ENCODE measurements around the gene PAK1IP1. TPM values are rescaled to one million over a fixed set of nuclear protein-coding genes. Genes with fewer than 3 reads are reported as not detected.

The PAK1IP1 gene
- total RNA-seq, 1 donor from 2014 or later: 25.5 TPM

DNA sequence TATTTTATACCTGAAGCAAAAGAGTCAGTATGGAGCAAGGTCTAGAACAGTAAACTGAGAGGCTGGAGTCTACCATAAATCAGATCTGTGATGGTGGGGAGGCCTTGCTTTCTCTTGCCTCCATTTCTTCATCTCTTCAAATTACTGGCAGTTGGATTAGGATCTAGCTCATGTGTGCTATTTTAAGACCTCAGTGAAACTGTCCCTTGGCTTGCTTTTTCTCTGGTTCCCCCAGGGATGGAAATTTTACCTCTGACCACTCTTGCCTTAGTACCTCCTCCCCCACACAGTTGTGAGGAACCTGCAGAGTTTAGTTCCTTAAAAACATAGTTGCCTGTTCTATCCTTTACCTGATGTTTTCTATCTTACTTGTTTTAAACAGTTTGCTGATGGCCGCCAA, 61.3 kb downstream of the PAK1IP1 start:
- TF ChIP-seq, protein P1, sequence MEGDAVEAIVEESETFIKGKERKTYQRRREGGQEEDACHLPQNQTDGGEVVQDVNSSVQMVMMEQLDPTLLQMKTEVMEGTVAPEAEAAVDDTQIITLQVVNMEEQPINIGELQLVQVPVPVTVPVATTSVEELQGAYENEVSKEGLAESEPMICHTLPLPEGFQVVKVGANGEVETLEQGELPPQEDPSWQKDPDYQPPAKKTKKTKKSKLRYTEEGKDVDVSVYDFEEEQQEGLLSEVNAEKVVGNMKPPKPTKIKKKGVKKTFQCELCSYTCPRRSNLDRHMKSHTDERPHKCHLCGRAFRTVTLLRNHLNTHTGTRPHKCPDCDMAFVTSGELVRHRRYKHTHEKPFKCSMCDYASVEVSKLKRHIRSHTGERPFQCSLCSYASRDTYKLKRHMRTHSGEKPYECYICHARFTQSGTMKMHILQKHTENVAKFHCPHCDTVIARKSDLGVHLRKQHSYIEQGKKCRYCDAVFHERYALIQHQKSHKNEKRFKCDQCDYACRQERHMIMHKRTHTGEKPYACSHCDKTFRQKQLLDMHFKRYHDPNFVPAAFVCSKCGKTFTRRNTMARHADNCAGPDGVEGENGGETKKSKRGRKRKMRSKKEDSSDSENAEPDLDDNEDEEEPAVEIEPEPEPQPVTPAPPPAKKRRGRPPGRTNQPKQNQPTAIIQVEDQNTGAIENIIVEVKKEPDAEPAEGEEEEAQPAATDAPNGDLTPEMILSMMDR (IDR thresholded peaks at IDR 0.05; ENCODE audit: insufficient read depth, low read length, severe bottlenecking): no peak
- no peaks in the 10 kb centered on the region for H3K27me3 ChIP-seq (ENCODE audit: control insufficient read depth, insufficient read depth, low read length)
- no peak overlapping the region for H3K4me3 ChIP-seq (ENCODE audit: low read depth, low read length)
- no peak for FAIRE-seq
- no peak for DNase-seq (ENCODE audit: low read depth)
- peaks cover 14% of the 10 kb centered on the region for H3K36me3 ChIP-seq (ENCODE audit: control insufficient read depth, insufficient read depth, low read length)

Other genes starting within 250 kb of the PAK1IP1 start
- 10.3 and 15.5 TPM in 2 replicates for gene GCNT2, start 173.6 kb upstream of the PAK1IP1 start, total RNA-seq
- gene C6orf52, start 356 bp upstream of the PAK1IP1 start, total RNA-seq: 2.1 and 2.7 TPM in 2 replicates
- 132 and 136 TPM in 2 replicates for gene TMEM14C, start 28.1 kb downstream of the PAK1IP1 start, total RNA-seq
- gene TMEM14B, start 52.8 kb downstream of the PAK1IP1 start, total RNA-seq: 55.8 and 86.2 TPM in 2 replicates
- gene MAK, start 143.6 kb downstream of the PAK1IP1 start, total RNA-seq: not detected in 2 replicates
- gene GCM2, start 187.1 kb downstream of the PAK1IP1 start, total RNA-seq: not detected in 2 replicates
- gene SYCP2L, start 192.1 kb downstream of the PAK1IP1 start, total RNA-seq: 0.26 TPM in 2 replicates

Data from bronchial epithelial cell (primary cell).